Measurements from ENCODE around the gene SMC1A. TPM values are rescaled to one million over a fixed set of nuclear protein-coding genes. Genes with fewer than 3 reads are reported as not detected.

Gene SMC1A
- total RNA-seq, 1 experiment from 2014 or later: 47.8 TPM

DNA sequence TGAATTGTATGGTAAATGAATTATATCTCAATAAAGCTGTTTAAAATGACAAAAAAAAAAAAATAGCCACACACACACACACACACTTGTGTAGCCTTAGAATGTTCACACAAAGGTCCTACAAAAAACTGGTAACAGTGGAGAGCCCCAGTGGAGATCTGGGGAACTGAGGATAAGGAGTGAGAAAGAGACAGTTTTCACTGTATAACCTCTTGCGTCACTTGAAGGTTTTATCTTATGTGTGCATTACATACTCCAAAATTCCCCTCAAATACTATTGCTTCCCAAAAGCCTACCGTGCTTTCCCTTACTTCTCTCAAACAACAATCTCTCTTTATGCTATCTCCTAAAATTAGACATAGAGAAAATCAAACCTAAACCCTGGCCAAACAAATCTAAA is 67.8 kb downstream of the SMC1A start:
- no peak for DNase-seq (ENCODE audit: extremely low read depth, low read depth)

DNA sequence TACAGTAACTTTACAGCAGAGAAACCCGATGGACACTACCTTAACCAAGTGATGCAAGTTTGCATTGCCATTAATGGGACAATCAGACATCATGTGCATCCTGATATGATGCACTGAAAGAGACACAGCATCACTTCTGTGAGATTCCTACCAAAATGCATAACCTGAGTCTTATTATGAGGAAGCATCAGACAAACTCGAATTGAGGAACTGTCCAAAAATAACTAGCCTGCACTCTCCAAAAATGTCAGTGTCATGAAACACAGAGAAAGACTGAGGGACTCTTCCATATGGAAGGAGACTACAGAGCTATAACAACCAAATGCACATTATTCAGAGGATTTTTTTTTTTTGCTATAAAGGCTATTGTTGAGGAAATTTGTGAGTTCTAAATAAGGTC is 74.5 kb downstream of the SMC1A start:
- DNase-seq (ENCODE audit: extremely low read depth, low read depth): no peak

DNA sequence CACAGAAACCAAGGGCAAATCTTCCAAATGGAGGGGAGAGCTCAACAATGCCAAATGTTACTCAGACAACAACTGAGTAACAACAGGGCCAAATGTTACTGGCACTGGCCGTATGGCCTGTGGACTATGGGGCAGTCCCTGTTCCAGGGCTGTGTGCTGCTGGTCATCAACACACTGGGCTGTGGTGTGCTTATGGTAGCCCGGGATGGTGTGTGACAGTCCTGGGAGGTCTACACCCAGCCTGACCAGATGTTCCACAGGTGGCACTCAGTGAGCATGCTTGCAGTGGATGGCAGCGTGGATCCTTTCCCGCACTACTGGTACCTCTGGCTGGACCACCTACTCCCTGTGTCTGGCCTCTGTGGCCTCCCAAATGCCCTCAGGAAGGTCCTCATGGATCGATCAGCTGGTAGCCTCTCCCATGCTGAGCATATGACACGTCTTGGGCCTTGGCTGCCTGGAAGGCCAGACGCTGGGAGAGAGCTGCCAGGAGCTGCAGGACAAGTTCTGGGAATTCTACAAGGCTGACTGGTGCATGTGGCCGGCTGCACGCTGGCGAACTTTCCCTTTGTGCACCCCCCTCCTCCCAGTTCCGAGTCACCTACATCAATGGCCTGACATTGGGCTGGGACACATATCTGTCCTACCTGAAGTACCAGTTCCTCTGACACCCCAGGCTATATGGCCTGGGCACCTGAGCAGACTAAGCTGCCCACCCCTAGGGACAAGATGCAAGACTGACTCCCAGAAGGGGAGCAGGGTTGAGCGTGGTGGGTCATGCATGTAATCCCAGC is 81.4 kb downstream of the SMC1A start:
- no peak for DNase-seq (ENCODE audit: extremely low read depth, low read depth)

GRCh38 chrX:53337101-53337500 is 85.4 kb downstream of the SMC1A start:
- DNase-seq (ENCODE audit: extremely low read depth, low read depth): no peak

- no peak for DNase-seq (ENCODE audit: extremely low read depth, low read depth)
Measured at GRCh38 chrX:53333853-53334252, 88.6 kb downstream of the SMC1A start.

GRCh38 chrX:53332204-53332603 is 90.2 kb downstream of the SMC1A start:
- DNase-seq (ENCODE audit: extremely low read depth, low read depth): no peak

GRCh38 chrX:53330331-53330730 is 92.1 kb downstream of the SMC1A start:
- no peak for DNase-seq (ENCODE audit: extremely low read depth, low read depth)

DNA sequence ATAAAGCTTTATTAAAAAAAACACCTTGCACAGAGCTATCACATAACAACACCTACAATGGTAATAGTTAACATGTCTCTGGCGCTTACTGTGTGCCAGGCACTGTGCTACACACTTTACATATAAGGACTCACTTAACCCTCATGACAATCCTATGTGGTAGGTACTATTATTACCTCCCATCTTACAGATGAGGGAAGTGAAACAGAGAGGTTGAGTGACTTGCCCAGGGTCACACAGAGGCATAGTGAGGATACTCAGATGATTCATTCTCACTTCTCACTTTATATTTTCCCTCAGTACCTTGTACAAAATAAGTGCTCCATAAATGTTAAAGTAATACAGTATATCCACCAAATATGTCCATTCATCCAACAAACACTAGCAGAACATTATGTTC is 97.7 kb downstream of the SMC1A start:
- no peak for DNase-seq (ENCODE audit: extremely low read depth, low read depth)

Small RNA genes within 50 kb of the gene (small RNA-seq; reads per million reads assigned to genes)
- 0 reads per million in 2 experiments for gene AC245102.2
- 0 to 0.06 reads per million in 2 experiments for gene MIR6857
- 0 reads per million in 2 experiments for gene RF00019
- 0.02 to 0.18 reads per million in 2 experiments for gene VTRNA3-1P

Other genes starting within 250 kb of the SMC1A start
- gene KDM5C, start 197.4 kb downstream of the SMC1A start, total RNA-seq (2014; rRNA removed; shearing (Covaris generic)): 65.5 and 78.6 TPM in 2 replicates
- 15.6 and 18.9 TPM in 2 replicates for gene IQSEC2, start 141.1 kb downstream of the SMC1A start, total RNA-seq (2014; rRNA removed; shearing (Covaris generic))
- gene RIBC1, start 219 bp upstream of the SMC1A start, total RNA-seq (2014; rRNA removed; shearing (Covaris generic)): 1.2 and 1.5 TPM in 2 replicates
- gene HSD17B10, start 11.7 kb upstream of the SMC1A start, total RNA-seq (2014; rRNA removed; shearing (Covaris generic)): 151 and 173 TPM in 2 replicates

All from NCI-H460 (cell line).